ENCODE results near the gene DHRS4.
"Not testable (repeated sequence)": the region's sequence is repeated elsewhere in the genome, so short reads cannot be mapped to it uniquely, and the experiment has no call there.

The DHRS4 gene

DNA sequence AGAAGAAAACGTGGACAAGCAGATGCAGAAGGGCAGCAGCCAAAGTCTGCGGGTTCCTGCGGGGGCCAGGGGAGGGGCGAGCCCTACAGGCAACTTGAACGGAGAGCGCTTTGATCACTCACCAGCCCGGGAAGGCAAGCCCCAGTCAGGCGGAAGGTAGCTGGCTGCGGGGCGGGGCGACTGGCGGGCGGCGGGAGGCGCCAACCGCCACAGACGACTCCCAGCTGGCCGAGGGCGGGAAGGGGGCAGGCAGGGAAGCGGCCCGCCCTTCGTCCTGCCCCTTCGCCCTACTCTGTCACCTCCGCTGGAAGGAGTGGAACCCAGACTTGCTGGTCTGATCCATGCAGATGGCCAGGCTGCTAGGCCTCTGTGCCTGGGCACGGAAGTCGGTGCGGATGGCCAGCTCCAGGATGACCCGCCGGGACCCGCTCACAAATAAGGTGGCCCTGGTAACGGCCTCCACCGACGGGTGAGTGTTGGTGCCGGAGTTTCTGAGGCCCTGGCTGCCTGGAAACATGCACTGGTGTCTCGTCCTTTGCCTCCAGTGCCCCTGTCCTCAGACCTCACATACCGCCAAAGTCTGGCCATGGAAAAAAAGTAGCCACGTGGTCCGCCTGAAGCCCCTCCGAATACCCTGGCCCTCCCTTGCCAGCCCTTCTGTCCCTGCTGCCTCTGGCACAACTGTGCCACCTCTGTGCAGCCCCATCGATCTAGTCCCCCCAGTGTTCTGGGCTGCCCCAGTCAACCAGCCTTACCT lies 35.2 kb downstream of the DHRS4 start, which contains the start of gene DHRS4L2:
DHRS4L2 (plus strand) TSS at position 323 of the 757 bp plus-strand sequence; CDS start at position 342, 19 bp downstream.
- DNase-seq: not testable (repeated sequence)

DNA sequence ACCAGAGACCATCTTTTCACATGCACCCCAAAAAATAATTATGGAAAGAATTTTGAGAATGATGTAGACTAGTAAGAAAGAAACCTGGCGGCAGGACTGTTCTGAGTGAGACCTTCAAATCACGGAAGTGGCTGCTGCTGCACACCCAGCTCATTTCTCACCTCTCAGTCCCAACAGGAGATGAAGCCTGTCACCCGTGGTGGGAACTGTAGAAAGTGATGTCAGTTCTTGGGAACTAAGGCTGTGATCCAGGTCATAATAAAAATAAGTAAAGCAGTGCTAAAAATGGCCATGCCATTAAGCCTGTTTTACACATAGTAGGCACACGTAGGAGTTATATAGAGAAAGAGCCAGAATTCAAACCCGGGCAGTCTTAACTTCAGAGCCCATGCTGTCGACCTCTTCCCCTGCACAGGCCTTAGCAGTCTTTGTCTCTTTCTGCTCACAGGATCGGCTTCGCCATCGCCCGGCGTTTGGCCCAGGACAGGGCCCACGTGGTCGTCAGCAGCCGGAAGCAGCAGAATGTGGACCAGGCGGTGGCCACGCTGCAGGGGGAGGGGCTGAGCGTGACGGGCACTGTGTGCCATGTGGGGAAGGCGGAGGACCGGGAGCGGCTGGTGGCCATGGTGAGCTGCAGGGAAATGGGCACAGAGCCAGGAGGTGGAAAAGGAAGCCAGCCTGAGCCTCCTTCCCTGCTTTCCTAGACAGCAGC lies 36.3 kb downstream of the DHRS4 start:
- not testable (repeated sequence) for DNase-seq

DNA sequence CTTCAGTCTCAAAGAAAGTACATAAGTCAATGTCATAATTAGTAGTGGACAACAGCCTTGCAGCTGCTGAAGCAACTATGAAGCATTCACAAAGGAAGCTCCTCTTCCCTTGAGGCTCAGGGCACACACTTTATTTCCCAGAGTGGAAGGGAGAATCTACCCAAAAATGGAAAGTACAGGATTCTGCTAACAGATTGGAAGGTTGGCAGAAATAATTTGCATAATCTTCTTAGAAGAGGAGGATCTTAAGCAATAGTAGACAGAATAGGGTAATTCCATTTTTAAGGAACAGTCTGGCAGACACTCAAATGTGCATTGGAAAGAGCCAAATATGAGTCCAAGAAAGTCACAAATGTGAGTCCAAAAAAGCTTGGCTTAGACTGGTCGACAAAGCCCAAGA lies 37.4 kb downstream of the DHRS4 start:
- DNase-seq: not testable (repeated sequence)

DNA sequence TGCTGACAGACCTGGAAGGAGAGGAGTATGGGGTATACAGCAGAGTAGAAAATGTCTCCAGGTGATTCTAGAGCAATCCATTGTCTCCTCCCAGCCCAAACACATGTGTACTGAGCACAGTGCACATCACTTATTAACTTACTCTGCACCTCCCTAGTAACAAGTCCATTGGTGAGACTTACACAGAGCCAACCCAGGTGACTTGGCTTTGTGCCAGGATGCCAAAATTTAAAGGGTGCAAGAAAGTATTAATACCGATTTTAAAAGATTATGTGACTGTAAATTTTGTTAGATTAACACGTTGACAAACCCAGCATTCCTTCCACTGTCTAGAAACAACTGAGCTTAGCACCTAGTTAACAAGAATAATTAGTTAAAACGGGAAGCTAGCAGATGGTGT lies 39.5 kb downstream of the DHRS4 start:
- not testable (repeated sequence) for DNase-seq

DNA sequence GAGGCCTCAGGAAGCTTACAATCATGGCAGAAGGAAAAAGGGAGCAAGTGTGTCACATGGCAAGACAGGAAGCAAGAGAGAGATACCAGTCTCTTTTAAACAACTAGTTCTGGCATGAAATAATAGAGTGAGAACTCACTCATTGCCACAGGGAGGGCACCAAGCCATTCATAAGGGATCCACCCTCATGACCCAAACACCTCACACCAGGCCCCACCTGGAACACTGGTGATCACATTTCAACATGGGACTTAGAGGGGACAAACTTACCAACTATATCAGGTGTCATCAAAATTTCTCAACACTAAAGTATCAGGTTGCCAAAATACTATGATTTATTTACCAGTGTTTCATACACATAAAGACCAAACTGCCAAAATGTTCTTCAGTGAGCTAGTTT lies 42.4 kb downstream of the DHRS4 start:
- not testable (repeated sequence) for DNase-seq

DNA sequence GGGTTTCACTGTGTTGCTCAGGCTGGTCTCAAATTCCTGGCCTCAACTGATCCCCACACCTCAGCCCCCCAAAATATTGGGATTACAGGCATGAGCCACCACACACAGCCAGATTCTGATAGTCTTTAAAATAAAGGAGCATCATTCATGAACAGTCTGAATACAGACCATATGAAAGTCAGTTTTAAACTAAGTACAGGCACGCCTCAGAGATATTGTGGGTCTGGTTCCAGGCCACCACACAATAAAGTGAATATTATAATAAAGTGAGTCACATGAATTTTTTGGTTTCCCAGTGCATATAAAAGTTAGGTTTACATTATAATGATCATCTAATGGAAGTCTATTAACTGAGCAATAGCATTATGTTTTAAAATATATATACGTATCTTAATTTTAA lies 43.3 kb downstream of the DHRS4 start:
- DNase-seq: not testable (repeated sequence)

DNA sequence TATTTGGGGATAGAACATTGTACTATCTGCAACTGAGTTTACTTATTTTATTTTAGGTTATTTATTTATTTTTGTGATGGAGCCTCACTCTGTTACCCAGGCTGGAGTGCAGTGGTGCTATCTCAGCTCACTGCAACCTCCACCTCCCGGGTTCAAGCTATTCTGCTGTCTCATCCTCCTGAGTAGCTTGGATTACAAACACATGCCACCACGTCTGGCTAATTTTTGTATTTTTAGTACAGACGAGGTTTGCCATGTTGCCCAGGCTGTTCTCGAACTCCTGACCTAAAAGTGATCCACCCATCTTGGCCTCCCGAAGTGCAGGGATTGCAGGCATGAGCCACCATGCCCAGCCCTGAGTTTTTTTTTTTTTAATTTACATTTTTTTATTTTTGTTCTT lies 46.1 kb downstream of the DHRS4 start:
- not testable (repeated sequence) for DNase-seq

DNA sequence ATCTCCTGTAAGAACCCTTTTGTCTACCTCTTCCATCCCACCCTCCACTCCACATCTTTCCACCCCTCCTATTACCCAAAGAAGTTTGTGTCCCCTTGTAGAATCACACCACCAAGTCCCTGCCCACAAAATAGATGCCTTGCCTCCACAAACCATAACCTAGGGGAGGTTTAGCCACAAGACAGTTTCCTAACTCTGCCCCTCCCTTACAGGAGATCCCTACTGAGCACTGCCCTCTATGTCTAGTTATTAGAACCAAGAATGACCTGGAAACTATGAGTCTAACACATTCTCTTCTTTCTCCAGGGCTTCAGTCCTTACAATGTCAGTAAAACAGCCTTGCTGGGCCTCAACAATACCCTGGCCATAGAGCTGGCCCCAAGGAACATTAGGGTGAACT lies 47.5 kb downstream of the DHRS4 start:
- not testable (repeated sequence) for DNase-seq

DNA sequence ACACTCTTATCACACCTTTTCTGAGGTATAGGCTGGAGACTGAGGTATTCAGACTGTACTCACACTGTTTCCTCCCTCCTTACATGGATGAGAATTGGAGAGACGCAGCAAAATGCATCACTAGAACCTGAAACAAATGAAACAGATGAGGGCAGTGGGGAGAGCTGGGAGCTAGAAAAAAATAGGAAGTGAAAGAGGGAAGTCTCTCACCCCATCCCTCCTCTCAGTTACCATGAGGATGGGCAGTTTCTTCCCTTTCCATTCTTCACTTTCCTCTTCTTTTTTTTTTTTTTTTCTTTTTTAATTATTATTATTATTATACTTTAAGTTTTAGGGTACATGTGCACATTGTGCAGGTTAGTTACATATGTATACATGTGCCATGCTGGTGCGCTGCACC lies 48.1 kb downstream of the DHRS4 start:
- not testable (repeated sequence) for DNase-seq

DNA sequence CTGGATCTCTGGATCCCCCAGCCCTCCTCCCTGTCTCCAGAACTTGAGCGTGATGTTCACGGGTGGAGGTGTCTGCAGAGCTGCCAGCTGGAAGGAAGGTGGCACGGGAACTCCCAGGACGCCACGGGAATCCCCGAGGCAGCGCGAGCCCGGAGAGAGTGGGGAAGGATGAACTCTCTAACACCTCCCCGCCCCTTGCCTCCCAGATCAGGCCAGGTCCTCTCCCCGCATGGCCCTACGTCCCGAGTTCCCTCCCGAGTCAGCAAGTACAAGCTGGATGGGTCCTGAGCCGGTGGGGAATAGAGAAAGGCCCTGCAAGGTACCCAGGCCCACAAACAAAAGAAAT lies 52.9 kb downstream of the DHRS4 start:
- DNase-seq: not testable (repeated sequence)

DNA sequence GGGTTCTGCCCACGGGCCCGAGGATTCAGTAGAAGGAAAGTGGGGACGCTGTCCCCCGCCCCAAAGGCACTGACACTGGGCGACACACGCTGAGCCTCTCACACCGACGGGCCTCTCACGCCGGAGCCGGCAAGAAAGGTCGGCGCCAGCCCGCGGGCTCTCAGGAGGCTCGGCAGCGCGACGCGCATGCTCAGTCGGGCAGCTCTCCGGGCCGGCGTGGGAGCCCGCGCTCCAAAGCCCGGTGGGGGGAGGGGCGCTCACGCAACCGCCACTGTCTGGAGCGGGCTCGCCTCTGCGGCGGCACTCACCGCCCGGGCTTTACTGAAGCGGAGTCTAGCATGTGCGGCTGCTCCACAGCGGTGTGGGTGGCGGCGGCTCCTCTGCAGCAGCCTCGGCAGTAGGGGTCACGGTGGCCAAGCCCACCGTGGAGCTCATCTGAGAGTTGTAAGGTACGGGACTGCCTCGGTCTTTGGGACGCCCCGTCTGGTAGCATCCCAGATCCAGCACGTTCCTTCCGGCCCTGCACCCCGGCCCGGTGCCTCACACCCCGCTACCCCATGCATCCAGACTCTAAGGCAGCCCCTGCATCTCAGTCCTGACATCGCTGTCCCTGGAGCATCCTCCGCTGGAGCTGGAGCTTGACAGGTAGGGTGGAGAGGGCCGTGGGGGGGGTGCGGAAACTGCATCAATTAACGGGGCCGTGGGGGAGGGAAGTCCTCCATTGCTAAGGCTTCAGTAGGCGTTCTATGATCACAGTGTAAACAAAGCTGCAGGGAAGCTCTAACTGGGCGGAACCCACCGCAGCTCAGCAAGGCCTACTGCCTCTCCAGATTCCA lies 53.5 kb downstream of the DHRS4 start:
- DNase-seq: peak; percentile 2

DNA sequence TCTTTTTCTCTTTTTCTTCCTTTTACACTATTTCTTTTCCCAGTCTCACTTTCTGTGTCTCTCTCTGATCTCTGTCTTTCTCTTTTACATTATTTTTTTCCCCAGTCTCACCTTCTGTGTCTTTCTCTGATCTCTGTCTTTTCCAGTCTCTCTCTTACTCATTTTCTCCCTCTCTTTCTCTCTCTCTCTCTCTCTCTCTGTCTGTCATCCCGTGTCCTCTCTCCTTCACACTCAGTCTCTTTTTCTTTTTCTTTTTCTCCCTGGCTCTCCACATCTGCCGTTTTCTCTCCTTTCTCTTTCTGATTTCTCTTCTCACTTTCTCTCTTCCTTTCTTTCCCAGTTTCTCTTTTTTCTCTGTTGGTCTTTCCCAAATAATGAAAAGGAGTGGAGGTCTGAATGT lies 57.5 kb downstream of the DHRS4 start:
- no peak for DNase-seq

DNA sequence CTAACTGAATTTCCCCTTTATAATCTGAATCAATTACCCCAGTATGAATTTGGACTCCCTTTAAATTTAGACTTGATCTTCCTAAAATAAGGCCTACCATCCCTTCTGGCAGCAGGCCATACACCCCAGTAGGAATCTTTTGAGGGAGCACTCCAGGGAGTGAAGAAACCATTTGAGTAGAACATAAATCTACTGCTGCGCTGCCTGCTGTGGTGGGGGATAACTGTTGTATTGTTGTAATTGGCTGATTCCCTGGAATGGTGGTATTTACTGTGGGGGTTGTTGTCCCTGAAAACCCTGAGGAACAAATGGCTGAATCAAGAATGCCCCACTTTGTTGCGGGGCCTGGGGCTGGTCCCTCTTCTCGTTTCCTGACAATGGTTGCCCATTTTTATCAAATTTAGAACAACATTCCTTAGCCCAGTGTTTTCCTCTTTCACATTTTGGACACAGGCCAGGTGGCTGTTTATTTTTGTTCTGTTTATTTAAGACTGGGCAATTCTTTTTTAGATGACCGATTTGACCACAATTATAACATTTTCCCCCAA lies 59.2 kb downstream of the DHRS4 start:
- DNase-seq: not testable (repeated sequence)

DNA sequence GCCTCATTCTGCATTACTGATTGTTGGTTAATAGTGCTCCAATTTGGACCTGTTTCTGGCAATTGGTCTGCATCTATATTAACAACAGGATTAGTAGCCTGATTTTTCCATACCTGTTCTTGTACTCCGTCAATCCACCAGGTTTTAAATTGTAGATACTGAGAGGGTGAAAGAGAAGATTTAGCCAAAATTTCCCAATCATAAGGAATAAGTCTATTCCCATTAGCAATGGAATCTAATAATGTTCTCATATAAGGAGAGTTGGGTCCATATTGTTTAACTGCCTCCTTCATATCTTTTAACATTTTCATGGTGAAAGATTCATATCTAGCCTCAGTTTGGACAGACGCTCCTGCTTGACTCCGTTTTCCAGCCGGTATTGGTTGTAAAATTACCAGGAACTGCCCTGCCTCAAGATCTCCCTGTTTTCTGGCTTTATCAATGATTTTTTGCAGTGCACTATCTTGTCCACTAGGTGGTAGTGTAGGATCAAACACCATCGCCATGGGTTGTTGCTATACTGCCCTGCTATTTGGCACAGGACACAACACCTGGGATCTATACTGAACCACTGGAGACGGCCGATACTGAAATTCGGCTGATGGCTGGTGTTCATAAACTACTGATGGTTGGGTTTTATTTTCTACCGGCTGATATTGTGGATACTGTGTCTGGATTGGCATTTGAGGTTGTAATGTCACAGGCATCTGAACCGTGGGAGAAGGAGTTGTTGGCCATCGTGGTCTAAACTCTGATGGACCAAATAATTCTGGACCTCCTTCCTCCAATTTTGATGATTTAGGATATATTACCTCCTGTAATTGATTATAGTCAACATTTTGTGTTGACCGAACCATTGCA lies 60.3 kb downstream of the DHRS4 start:
- DNase-seq: peak; percentile 63

DNA sequence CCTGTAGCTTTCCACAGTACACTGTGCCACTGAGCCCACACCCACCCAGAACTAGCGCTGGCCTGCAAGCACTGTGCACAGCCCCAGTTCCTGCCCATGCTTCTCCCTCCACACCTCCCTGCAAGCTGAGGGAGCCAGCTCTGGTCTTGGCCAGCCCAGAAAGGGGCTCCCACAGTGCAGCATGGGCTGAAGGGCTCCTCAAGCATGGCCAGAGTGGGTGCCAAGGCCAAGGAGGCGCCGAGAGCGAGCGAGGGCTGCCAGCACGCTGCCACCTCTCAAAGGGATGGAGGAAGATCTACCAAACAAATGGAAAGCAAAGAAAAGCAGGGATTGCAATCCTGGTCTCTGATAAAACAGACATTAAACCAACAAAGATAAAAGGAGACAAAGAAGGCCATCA lies 62.2 kb downstream of the DHRS4 start:
- DNase-seq: not testable (repeated sequence)
